ENCODE measurements around the gene CCDC73.
"Not testable (repeated sequence)": the region's sequence is repeated elsewhere in the genome, so short reads cannot be mapped to it uniquely, and the experiment has no call there.

DNA sequence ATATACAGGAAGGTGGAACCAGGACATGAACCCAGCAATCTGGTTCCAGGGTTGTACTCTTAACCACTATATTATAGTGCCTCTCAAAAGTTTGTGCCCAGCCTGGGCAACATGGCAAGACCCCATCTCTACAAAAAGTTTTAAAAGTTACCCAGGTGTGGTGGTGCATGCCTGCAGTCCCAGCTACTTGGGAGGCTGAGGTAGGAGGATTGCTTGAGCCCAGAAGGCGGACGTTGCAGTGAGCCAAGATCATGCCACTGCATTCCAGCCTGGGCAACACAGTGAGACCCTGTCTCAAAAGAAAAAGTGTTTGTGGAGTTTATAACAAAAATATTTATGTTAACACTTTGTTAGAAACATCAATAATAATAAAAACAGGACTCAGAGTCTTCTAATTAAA lies 13.6 kb downstream of the CCDC73 start:
- TF ChIP-seq, protein P1, sequence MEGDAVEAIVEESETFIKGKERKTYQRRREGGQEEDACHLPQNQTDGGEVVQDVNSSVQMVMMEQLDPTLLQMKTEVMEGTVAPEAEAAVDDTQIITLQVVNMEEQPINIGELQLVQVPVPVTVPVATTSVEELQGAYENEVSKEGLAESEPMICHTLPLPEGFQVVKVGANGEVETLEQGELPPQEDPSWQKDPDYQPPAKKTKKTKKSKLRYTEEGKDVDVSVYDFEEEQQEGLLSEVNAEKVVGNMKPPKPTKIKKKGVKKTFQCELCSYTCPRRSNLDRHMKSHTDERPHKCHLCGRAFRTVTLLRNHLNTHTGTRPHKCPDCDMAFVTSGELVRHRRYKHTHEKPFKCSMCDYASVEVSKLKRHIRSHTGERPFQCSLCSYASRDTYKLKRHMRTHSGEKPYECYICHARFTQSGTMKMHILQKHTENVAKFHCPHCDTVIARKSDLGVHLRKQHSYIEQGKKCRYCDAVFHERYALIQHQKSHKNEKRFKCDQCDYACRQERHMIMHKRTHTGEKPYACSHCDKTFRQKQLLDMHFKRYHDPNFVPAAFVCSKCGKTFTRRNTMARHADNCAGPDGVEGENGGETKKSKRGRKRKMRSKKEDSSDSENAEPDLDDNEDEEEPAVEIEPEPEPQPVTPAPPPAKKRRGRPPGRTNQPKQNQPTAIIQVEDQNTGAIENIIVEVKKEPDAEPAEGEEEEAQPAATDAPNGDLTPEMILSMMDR (IDR thresholded peaks at IDR 0.05), result not testable (repeated sequence)
- TF ChIP-seq CHD2 (IDR thresholded peaks at IDR 0.05; ENCODE audit: low read length, partially characterized antibody); FOXM1 (IDR thresholded peaks at IDR 0.05; ENCODE audit: low read depth); RXRA (IDR thresholded peaks at IDR 0.05; ENCODE audit: borderline replicate concordance, low read depth); EP300 (IDR thresholded peaks at IDR 0.05; ENCODE audit: borderline replicate concordance in 1 of 2, low read depth in 1 of 2, low read length in 1 of 2); MEF2A (IDR thresholded peaks at IDR 0.05; ENCODE audit: borderline replicate concordance, low read depth); FOXJ3 (CRISPR knock-in tag; IDR thresholded peaks at IDR 0.05); RAD21 (IDR thresholded peaks at IDR 0.05; ENCODE audit: low read length): not testable (repeated sequence)
- TF ChIP-seq, protein P2, sequence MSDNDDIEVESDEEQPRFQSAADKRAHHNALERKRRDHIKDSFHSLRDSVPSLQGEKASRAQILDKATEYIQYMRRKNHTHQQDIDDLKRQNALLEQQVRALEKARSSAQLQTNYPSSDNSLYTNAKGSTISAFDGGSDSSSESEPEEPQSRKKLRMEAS (IDR thresholded peaks at IDR 0.05; ENCODE audit: low read depth), result not testable (repeated sequence)
- TF ChIP-seq, protein P3, sequence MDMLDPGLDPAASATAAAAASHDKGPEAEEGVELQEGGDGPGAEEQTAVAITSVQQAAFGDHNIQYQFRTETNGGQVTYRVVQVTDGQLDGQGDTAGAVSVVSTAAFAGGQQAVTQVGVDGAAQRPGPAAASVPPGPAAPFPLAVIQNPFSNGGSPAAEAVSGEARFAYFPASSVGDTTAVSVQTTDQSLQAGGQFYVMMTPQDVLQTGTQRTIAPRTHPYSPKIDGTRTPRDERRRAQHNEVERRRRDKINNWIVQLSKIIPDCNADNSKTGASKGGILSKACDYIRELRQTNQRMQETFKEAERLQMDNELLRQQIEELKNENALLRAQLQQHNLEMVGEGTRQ (IDR thresholded peaks at IDR 0.05; ENCODE audit: borderline replicate concordance, low read depth, low read length), result not testable (repeated sequence)
- TF ChIP-seq, protein P4, sequence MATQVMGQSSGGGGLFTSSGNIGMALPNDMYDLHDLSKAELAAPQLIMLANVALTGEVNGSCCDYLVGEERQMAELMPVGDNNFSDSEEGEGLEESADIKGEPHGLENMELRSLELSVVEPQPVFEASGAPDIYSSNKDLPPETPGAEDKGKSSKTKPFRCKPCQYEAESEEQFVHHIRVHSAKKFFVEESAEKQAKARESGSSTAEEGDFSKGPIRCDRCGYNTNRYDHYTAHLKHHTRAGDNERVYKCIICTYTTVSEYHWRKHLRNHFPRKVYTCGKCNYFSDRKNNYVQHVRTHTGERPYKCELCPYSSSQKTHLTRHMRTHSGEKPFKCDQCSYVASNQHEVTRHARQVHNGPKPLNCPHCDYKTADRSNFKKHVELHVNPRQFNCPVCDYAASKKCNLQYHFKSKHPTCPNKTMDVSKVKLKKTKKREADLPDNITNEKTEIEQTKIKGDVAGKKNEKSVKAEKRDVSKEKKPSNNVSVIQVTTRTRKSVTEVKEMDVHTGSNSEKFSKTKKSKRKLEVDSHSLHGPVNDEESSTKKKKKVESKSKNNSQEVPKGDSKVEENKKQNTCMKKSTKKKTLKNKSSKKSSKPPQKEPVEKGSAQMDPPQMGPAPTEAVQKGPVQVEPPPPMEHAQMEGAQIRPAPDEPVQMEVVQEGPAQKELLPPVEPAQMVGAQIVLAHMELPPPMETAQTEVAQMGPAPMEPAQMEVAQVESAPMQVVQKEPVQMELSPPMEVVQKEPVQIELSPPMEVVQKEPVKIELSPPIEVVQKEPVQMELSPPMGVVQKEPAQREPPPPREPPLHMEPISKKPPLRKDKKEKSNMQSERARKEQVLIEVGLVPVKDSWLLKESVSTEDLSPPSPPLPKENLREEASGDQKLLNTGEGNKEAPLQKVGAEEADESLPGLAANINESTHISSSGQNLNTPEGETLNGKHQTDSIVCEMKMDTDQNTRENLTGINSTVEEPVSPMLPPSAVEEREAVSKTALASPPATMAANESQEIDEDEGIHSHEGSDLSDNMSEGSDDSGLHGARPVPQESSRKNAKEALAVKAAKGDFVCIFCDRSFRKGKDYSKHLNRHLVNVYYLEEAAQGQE (IDR thresholded peaks at IDR 0.05; ENCODE audit: low read depth, low read length), result not testable (repeated sequence)

All from SK-N-SH (cell line).